SIG-M5 treated with dmso at 0.1 percent for 504 hours (cell line): ENCODE measurements around the gene HTD2.

ENCODE experiments used
- DNase-seq: peaks from one replicate; lab custom pipeline; 2025; ENCODE audit not compliant: unreplicated experiment; lab: John Stamatoyannopoulos, UW

Gene HTD2

DNA sequence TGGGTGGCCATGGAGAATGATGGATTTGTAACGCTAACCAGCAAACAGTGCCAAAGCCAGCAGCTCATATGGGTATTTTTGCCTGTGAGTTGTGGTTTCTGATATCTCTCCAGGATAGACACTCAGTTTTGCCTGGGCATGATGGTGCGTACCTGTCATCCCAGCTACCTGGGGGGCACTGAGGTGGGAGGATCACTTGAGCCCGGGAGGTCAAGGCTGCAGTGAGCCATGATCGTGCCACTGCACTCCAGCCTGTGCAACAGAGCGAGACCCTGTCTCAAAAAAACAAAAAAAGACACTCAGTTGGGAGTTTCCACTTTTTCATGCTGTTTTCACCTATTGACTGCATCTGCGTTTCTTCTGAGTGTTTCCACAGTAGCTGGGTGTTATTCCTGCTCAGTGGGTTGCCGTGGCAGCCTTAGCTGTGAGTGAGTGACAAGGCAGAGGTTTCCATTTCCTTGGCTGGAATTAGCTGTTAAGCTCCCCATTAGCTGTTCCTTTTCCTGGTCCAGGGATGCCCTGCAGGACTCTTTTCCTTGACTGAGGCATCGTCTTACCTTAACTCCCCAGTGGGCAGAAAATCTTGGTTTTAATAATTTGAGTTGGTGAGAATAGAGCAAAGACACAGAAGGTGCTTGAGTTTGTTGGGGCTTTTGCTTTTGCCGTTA is 14.5 kb upstream of the HTD2 start:
- no peak for DNase-seq

DNA sequence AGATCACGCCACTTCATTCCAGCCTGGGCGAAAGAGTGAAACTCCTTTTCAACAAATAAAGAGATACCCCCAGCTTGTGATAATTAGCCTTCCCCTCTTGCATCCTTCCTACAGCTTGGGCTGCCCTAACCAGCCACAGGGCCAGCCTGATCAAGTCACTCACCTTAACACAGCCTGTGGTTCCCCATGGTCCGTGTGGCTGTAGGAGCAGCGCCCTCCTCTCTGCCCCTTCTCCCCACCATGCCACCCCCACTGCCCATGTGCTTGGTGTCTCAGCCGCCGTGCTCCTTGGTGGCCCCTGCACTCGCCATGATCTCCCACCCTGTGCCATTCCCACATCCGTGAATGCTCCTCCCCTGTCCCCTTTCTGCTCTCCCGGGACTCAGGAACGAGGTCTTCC is 13.5 kb upstream of the HTD2 start:
- DNase-seq, result no peak

DNA sequence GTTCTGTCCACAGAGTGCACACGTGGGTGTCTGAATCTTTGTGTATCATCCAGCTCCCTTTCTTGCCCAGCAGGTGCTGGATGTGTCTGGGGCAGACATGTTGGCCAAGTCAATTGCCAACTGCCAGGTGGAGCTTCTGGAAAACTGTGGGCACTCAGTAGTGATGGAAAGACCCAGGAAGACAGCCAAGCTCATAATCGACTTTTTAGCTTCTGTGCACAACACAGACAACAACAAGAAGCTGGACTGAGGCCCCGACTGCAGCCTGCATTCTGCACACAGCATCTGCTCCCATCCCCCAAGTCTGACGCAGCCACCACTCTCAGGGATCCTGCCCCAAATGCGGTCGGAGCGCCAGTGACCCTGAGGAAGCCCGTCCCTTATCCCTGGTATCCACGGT is 12.8 kb upstream of the HTD2 start:
- no peak for DNase-seq

DNA sequence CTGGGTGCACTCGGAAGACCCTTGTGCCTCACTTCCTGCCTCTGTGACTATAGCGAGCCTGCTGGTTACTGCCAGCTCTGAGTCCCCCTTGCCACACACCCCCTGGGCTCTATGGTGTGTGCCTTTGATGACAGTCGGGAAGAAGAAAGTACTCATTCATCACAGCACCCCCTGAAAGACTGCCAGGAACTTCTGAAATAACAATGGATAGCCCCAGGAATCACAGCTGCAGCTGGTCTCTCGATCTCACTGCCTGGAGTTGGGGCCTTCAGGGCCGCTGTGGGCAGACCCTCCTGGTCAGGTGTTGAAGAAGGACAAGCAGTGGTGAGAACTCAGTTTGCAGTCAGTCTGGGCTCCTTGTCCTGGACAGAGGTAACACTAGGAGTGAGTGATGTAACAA is 10.1 kb upstream of the HTD2 start:
- DNase-seq, result no peak

DNA sequence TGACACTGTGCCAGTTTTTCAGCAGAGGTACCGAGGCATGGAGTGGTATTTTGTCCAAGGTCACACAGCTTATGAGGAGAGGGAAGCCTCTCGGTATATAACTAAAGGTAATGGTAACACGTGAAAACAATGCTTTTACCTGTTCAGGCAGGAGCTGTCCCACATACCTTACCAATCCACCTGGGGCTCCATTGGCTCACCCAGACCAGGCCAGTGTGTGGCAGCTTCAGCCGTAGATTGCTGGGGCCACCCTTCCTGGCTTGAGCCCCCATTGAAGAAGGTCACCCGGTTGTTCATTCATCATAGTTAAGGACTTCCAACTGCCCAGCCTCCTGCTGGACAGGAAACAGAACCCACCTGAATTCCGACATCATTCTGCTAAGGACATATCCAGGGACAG is 9.5 kb upstream of the HTD2 start:
- no peak for DNase-seq

DNA sequence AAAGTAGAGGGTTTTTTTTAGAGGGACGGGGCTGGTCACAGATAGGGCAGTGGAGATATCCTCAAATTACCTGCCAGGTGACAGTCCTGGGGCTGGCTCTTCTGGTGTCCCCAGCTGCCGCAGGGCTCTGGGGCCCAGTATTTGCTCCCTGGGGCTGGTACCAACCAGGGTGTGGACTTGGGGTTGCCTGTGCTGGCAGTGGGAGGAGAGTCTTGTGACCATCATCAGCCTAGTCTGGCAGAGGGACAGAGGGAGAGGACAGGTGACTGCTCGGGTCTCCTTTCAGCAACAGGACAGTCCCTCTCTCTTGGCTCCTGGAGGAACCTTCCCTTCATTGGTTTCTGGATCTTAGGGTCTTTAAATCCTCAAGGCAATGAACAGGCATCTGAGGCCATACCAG is 8.1 kb upstream of the HTD2 start:
- no peak for DNase-seq

DNA sequence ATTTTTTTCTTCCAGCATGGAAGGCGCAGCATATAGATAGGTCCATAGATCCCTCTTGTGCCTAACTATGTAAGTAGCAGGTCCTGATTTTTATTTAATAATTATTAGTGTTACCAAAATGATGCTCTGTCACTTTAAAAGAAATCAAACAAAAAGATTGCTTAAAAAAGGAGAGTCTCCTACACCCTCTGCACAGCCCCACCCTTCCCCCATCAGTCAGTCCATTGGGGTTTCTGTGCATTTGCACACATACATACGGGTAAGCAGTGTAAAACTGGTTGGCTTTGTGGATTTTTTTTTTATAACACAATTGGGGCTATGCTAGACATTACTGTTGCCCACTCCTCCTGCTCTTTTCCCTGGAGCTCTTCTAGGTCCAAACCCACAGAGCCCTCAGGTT is 7.2 kb upstream of the HTD2 start:
- DNase-seq, result no peak

DNA sequence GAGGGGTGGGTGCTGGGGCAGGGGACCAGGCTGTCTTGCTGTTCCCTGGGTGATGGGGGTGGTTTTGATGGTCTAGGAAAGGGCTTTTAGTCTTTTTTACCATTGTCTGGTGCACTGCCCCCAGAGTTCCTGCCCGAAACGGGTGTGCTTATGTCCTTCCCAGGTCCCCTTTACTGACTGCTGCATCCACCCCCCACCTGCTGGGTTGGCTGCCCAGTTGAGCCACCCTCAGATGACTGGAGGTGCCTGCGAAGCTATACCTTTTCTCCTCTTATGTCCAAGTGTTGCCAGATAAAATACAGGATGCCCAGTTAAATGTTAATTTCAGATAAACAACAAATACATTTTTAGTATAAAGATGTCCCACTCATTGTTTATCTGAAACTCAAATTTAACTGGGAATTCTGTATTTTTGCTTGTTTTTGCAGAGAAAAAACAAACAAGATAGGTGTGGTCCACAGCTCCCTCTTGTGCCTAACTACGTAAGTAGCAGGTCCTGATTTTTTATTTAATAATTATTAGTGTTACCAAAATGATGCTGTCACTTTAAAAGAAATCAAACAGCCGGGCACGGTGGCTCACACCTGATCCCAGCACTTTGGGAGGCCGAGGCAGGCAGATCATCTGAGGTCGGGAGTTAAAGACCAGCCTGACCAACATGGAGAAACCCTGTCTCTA is 6.3 kb upstream of the HTD2 start:
- DNase-seq, result no peak

DNA sequence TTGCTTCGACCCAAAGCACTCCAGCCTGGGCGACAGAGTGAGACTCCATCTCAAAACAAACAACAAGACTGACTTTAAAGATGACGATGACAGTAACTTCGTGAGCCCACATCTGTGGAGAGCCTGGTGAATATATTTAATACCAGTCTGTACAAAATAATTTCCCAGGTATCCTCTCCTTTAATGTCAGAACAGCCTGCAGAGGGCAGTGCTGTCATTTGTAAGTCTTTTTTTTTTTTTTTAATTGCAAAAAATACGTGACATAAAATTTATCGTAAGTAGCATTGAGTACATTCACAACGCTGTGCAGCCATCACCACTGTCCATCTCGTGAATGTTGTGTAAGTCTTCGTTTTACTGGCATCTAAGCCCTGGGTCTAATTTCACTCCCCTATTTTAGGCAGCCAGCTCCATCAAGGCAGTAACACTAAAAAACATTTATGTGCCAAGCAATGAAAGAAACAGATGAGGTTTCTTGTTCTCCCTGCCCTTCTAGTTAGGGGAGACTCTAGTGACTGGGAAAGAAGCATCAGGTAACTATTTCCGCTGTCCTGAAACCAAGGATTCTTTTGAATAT is 1.4 kb downstream of the HTD2 start:
- DNase-seq, result peak; percentile 32

DNA sequence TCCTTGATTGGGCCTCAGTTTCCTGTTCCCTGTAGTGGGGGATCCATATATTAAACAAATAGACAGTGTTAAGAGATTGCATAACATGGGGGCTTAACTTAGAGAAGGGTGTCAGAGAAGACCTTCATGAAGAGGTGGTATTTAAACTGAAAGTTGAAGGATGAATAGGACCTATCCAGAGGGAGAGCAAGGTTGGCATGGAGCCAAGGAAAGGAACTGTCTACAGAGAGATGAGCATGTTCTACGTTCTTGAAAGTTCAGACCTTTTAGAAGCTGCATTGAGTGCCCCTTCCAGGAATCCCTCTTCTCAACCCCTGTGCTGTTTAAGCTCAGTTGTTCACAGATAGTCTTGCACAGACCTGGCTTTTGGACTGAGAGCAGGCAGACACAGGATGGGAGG is 2.4 kb downstream of the HTD2 start:
- no peak for DNase-seq

DNA sequence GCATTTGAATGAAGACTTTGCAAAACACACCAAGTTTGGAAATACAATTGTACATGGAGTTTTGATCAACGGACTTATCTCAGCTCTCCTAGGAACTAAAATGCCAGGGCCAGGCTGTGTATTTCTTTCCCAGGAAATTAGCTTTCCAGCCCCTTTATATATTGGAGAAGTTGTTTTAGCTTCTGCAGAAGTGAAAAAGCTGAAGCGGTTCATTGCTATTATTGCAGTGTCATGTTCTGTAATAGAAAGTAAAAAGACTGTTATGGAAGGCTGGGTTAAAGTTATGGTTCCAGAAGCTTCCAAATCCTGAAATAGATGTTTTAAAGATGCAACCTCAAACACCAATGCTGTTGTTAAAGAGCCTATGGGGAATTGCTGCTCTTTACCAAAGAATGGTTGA is 11.5 kb downstream of the HTD2 start:
- no peak for DNase-seq

DNA sequence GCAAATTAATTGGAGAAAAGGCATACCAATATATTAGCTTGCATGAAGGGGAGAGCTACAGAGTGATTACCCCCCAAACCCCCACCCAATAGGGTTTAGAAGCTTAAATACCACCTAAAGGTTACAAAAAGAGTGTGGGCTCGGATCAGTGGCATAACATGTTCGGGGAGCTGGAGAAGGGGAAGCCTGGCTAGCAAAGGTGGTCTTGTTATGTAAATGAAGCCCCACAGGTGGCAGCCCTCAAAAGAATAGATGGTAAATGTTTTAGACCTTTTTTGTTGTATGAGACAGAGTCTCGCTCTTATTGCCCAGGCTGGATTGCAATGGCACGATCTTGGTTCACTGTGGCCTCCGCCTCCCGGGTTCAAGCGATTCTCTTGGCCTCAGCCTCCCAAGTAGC is 15.5 kb downstream of the HTD2 start:
- DNase-seq, result no peak

DNA sequence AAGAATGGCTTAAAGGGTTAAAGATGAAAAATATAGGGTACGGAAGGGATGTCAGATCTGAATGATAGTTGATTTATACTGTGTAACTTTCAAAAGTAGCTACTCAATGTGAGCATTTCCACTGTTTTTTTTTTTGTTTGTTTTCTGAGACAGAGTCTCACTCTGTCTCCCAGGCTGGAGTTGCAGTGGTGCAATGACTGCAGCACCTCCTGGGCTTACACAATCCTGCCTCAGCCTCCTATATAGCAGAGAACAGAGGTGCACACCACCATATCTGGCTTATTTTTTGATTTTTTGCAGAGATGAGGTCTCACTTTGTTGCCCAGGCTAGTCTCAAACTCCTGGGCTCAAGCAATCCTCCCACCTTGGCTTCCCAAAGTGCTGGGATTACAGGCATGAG is 16.5 kb downstream of the HTD2 start:
- no peak for DNase-seq

DNA sequence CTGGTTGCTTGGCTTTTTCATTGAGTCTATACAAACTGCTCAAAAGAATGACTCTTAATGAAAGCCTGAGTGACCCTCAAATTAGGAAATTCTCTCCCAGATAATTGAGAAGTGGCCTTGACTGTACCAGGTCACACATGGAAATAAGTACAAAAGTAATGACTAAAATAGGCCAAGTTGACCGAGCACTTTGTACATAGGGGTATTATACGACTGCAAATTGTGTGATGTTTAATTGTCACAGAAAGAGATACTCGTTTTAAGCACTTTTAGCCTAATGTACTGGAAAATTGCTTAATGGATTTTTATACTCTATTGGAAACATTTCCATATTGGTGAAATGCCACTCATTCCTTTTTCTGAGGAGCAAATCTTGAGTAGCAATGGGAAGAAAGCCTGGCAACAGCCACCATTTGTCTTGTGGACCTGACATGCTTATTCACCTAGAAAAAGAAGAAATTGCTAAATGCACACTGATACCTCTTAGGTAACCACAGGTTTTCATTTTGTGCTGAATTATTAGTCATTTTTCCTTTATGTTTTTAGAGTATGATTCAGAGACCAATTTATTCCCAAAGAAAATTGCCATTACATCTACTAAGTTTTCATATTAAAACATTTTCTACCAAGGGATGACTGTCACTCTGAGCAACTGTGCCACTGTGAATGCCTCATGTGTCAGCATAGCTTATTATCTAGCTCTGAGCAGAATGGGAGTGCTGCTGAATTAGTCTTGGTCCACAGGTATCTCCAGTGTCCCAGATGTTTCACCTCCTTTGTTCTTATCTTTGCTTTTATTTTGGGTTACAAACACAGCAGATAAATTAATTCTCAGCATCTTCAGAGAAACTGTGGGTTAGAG is 17.4 kb downstream of the HTD2 start:
- DNase-seq, result no peak

DNA sequence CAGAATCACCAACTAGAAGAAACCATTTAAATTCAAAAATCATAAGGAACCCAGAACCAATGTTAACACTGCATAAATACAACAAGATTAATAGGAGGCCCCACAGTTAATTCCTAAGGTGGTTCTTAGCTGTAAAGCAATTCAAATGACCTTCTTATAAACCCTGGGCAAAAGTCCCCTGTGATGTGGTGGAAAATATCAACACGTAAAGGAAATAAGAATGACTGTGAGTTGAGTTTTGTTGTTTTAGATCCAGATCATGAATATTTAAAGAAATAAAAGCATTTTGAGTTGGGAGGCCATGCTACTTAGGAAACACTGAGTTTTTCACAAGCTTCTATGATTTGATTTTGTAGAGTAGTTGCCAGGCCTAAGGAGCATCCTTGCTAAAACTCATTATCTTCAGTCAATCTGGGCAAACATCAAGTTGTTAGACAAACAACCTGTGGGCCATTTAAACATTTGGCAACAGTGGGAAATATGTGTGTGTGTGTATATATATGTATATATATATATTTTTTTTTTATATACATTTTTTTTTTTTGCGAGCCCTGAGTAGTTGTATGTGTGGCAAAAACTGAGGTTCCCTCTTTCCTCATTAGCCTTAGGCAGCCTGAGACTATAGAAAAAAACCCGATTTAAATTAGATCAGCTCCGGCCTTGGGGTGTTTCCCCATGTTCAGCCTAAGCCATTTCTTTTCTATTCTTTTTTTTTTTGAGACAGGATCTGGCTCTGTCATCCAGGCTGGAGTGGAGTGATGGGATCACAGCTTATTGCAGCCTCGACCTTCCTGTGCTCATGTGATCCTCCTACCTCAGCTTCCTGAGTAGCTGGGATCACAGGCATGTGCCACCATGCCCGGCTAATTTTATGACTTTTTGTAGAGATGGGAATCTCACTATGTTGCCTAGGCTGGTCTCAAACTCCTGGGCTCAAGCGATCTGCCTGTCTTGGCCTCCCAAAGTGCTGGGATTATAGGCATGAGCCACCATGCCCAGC is 18.4 kb downstream of the HTD2 start:
- no peak for DNase-seq

DNA sequence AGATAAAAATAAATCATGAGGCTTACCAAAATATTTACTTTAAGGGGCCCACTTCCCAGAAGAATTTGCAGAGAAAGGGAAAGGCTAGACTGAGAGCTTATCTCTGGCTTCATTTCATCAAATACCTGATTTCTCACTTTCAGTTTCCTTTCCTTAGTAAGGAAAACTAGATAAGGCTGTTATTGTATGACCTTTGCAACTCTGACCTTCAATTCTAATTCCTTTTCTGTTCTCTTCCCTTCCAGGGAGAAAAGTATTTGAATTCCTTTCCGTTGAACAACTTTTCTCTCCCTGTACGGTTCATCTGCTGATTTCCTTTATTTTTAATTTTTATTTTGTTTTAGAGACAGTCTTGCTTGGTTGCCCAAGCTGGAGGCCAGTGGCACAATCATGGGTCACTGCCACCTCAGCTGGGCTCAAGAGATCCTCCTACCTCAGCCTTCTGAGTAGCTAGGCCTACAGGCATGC is 19.2 kb downstream of the HTD2 start:
- DNase-seq, result no peak

DNA sequence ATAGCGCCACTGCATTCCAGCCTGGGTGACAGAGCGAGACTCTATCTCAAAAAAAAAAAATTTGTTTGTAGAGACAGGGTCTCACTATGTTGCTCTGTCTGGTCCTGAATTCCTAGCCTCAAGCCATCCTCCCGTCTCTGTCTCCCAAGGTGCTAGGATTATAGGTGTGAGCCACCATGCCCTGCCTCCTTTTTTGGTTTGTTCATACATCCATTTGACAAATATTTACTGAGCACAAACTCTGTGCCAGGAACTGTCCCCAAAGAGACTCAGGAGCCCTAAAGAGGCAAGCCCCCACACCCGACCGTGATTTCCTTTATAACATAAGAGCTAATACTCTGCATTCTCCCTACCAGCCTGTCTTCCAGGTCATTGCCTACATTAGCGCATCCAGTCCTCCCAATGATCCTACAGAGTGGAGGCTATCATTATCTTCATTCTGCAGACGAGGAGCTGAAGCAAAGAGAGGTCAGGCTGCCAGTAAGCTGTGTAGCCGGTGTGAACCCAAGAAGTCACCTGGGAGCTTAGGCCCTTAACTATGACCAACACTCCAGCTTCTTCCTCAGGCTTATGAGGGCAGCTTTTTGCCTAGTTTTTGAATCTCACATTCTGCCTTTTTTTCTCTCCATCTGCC is 20.1 kb downstream of the HTD2 start:
- DNase-seq, result no peak

DNA sequence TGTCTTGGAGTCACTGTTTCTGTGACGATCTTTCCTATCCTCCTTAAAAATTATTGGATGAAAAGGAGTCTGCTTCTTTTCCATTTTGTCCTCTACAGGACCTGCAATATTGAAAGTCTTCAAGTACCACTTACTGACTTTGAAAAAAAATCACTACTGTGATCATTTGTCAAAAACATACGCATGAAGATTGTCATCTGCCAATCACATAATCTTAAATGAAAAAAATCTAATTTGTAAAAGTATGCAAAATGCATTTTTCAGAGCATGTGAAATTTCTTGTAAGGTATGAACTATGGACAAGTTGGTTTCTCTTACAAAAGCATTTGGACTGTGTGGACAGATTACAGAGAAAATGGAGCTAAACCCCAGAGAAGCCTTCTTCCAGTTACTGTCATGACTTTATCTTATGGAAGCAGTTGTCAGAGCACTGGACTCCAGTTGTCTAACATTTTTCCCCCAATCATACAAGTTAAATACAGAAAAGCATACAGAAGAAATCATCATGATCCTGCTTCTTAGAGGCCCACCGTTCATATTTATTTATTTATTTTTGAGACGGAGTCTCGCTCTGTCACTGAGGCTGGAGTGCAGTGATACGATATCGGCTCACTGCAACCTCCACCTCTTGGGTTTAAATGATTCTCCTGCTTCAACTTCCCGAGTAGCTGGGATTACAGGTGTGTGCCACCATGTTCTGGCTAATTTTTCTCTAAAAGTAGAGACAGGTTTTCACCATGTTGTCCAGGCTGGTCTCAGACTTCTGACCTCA is 23.0 kb downstream of the HTD2 start:
- no peak for DNase-seq

DNA sequence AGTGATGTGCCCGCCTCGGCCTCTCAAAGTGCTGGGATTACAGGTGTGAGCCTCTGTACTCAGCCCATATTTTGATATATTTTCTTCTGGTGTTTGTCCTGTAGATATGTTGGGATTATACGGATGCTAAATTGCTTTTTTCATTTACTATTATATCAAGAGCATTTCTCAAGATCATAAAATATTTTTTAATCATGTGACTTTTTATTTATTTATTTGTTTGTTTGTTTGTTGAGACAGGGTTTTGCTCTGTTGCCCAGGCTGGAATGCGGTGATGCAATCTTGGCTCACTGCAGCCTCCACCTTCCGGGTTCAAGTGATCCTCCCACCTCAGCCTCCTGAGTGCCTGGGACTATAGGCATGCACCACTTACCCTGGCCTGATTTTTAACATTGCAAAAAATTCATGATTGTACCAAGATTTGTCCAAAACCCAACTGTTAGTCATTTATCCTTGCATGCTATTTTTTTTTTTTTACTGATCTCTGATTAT is 23.6 kb downstream of the HTD2 start:
- no peak for DNase-seq
